ENCODE measurements around the gene NEK6. TPM values are rescaled to one million over a fixed set of nuclear protein-coding genes. Genes with fewer than 3 reads are reported as not detected.

NEK6 gene
- total RNA-seq, 5 donors from 2014 or later (not counting 1 experiment from before 2014, with no cell fraction given) = 5.9 to 12.5 (median 10.4) TPM

DNA sequence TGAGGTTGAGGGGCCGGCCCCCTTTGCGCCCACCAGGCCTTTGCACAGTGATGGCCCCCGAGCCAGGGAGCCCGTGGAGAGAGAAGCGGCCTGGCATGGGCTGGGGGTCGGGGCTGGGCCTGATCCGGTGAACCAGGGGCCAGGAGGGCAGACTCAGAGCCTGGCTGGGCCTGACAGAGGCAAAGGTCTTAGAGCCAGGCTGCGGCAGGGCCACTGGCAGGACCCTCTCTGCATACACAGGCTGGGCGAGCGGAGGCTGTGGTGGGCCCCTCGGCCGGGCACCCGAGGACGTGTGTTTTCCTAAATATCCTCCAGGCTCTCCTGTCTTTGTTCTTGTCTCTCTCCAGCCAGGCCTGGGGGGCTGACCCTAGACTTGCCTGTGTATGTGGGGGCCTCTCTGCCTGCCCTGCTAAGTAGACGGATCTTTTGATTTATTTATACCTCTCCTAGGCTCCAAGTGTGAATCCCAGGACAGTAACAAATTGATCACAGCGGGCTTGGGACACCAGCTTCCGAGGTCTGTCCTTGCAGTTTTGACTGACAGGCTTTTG is 933 bp downstream of the NEK6 start:
- no peaks in the 10 kb centered on the region for H3K9me3 Mint-ChIP-seq
- no peaks in the 10 kb centered on the region for H3K36me3 Mint-ChIP-seq
- ChIA-PET CTCF (no interaction called here), POLR2A (no interaction called here)
- H3K36me3 ChIP-seq (ENCODE audit: control insufficient read depth in 2 of 2, extremely low read depth in 1 of 2, insufficient read depth in 1 of 2, low read length in 1 of 2) = no peaks in the 10 kb centered on the region
- H3K27me3 Mint-ChIP-seq = peaks cover 21 to 27% of the 10 kb centered on the region in 2 donors
- ATAC-seq (replicated peaks in 1 of 4) = peak in 1 of 4 experiments; percentile 18
- peak overlapping the region; percentile 82 to 89 (median 85) for H3K4me3 Mint-ChIP-seq
- H3K27ac Mint-ChIP-seq = peak overlapping the region; percentile 71 to 87
- H3K9me3 ChIP-seq = no peaks in the 10 kb centered on the region
- H3K4me3 ChIP-seq (ENCODE audit: control insufficient read depth in 1 of 2, extremely low read depth in 1 of 2, low read length in 1 of 2) = peak overlapping the region; percentile 74 to 83
- H3K4me1 ChIP-seq (ENCODE audit: control insufficient read depth in 1 of 2, extremely low read depth in 1 of 2, insufficient read depth in 2 of 2, low read length in 2 of 2) = peaks cover 3 to 41% of the 10 kb centered on the region in 2 experiments
- peaks cover 21 to 51% (median 34%) of the 10 kb centered on the region in 3 donors for H3K4me1 Mint-ChIP-seq
- H3K27me3 ChIP-seq (replicated peaks in 1 of 2; ENCODE audit: control insufficient read depth in 2 of 2, extremely low read depth in 1 of 2, insufficient read depth in 2 of 2, low read length in 1 of 2) = peaks cover 0 to 21% of the 10 kb centered on the region in 2 experiments
- no peak overlapping the region for H3K27ac ChIP-seq (ENCODE audit: low read length)
- no peak for DNase-seq
- WGBS (ENCODE audit: insufficient coverage) = 33% methylated on average over 10 of the region's 17 CpGs

DNA sequence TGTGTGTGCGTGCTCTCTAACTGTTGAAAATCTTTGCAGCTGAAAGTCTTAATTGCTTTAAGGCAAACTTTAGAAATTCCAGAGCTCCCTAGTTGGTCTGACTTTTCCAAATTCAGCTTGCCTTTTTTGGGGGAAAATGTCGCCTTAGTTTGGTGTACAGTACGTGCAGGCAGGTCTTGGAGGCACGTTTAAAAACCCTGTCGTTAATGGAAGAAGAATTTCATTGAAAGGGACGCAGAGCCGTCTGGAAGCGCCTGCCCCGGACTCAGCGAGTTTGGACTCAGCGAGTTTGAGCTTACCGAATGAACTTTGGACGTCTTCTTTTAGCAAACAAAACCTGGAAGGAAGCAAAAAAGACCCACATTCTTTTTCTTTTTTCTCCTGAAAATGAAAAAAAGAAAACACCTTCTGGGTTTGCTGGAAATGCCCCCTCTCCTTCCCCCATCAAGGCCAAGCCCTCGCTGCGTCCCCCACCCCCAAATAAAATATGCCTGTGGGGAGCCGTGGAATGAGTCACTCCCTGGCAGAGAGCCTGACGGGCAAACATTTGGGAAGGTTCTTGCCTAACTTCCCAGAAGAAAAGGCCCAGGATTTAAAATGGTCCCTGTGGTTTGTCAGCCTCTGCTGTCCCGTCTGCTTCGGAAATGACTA is 1.5 kb downstream of the NEK6 start:
- Histone ChIP-seq H3K36me3 (ENCODE audit: control insufficient read depth in 2 of 2, extremely low read depth in 1 of 2, insufficient read depth in 1 of 2, low read length in 1 of 2) (no peaks in the 10 kb centered on the region), H3K9me3 (no peaks in the 10 kb centered on the region), H3K27me3 (replicated peaks in 1 of 2; ENCODE audit: control insufficient read depth in 2 of 2, extremely low read depth in 1 of 2, insufficient read depth in 2 of 2, low read length in 1 of 2) (peaks cover 0 to 21% of the 10 kb centered on the region in 2 experiments), H3K4me1 (ENCODE audit: control insufficient read depth in 1 of 2, extremely low read depth in 1 of 2, insufficient read depth in 2 of 2, low read length in 2 of 2) (peaks cover 3 to 41% of the 10 kb centered on the region in 2 experiments), H3K4me3 (ENCODE audit: control insufficient read depth in 1 of 2, extremely low read depth in 1 of 2, low read length in 1 of 2) (peak overlapping the region; percentile 74 to 83), H3K27ac (ENCODE audit: low read length) (no peak overlapping the region)
- POLR2A ChIA-PET = no interaction called here
- CTCF ChIA-PET = interaction anchor here in 1 of 2 donors (0.7 kb wide), 1 partner anchor 73 kb away, joined by 3 read pairs; no protein-coding TSS in a partner anchor
- peaks cover 21 to 47% (median 31%) of the 10 kb centered on the region in 3 donors for H3K4me1 Mint-ChIP-seq
- no peaks in the 10 kb centered on the region for H3K9me3 Mint-ChIP-seq
- peak overlapping the region; percentile 82 to 89 (median 85) for H3K4me3 Mint-ChIP-seq
- H3K27ac Mint-ChIP-seq = peak overlapping the region in 1 of 2 donors; percentile 36
- 79% methylated on average over 17 of the region's 19 CpGs for WGBS (ENCODE audit: insufficient coverage)
- H3K36me3 Mint-ChIP-seq = no peaks in the 10 kb centered on the region
- H3K27me3 Mint-ChIP-seq = peaks cover 21 to 27% of the 10 kb centered on the region in 2 donors
- no peak for DNase-seq
- ATAC-seq (replicated peaks in 1 of 4) = no peak

DNA sequence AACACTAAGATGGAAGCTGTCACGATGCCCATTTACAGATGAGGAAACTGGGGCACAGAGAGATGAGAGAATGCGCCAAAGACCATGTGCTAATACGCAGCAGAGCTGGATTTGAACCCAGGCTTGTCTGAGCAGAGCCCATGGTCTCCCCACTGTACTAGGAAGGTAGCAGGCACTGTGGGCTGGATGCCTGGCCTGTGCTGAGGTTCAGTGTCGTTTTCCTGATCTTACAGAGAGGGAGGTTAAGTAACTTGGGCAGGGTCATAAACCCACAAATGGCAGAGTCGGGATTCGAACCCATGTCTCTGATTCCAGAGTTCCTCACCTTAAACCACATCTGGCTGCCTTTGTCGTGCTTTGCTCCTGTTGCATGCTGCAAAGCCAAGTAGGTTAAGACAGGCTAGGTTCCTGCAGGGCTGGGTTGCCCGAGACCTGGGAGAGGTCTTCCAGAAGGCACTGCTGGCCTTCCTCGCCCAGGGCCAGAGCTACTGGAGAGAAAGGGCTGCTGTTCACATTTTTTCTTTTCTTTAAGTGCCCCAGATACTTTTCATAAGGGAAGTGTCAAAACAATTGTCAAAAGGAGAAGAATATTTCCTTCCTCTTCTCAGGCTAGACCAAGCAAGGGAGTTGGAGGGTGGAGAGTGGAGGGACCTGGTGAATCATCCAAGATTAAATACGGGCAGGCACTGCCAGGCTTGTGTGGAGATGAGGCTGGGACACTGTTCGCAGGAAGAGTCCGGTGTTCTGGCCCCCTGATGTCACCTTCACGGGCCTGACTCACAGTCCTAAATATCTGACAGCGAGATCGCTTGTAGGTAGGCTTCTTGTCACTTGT is 3.2 kb downstream of the NEK6 start:
- Histone ChIP-seq H3K4me3 (ENCODE audit: control insufficient read depth in 1 of 2, extremely low read depth in 1 of 2, low read length in 1 of 2) (no peak overlapping the region), H3K36me3 (ENCODE audit: control insufficient read depth in 2 of 2, extremely low read depth in 1 of 2, insufficient read depth in 1 of 2, low read length in 1 of 2) (no peaks in the 10 kb centered on the region), H3K9me3 (no peaks in the 10 kb centered on the region), H3K27ac (ENCODE audit: low read length) (no peak overlapping the region), H3K4me1 (ENCODE audit: control insufficient read depth in 1 of 2, extremely low read depth in 1 of 2, insufficient read depth in 2 of 2, low read length in 2 of 2) (peaks cover 3 to 46% of the 10 kb centered on the region in 2 experiments), H3K27me3 (replicated peaks in 1 of 2; ENCODE audit: control insufficient read depth in 2 of 2, extremely low read depth in 1 of 2, insufficient read depth in 2 of 2, low read length in 1 of 2) (peaks cover 0 to 21% of the 10 kb centered on the region in 2 experiments)
- ChIA-PET POLR2A (no interaction called here), CTCF (no interaction called here)
- DNase-seq = no peak
- Mint-ChIP-seq H3K9me3 (no peaks in the 10 kb centered on the region), H3K4me1 (peaks cover 21 to 50% (median 34%) of the 10 kb centered on the region in 3 donors), H3K36me3 (no peaks in the 10 kb centered on the region), H3K27me3 (peaks cover 21 to 26% of the 10 kb centered on the region in 2 donors), H3K4me3 (no peak overlapping the region), H3K27ac (no peak overlapping the region)
- 68% methylated on average over 9 of the region's 15 CpGs for WGBS (ENCODE audit: insufficient coverage)
- no peak for ATAC-seq (replicated peaks in 1 of 4)

DNA sequence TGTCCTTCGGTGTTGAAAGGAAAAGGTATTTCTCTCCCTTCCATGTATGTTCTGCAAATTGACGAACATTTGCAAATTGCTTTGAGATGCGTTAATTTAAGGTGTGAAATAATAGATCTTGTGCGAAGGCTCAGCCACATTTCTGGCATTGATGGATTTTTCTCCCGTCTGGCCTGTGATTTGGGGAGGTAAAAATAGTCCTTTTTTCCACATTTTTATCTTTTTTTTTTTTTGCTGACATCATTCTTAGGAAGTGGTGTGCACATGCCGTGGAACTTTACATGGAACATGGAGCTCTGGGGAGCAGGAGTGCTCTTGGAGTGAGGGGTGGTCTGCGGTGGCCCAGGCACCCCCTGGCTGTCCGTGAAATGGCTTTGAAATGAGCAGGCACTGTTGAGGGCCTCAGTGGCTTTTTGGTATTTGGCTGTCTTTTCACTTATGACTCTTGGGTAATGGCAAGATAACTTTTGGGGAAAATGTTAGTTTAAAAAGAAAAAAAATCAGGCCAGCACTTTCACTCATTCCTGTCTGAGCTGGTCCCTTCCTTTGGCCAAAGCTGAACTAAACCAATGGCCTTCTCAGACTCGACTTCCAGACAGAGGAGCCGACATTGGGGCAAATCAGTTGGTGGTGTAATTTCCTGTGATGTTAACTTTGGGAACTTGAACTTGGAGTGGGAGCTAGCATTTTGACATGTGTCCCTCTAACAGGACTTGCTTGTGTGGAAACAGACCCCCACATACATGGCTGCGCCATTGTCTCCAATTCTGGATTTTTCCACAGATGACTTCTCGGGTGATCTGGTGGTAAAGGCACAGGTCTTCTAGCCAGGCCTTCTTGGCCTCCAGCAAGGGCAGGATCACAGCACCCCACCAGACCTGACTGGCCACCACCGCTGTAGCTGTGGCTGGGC is 4.2 kb downstream of the NEK6 start:
- Histone ChIP-seq H3K27me3 (replicated peaks in 1 of 2; ENCODE audit: control insufficient read depth in 2 of 2, extremely low read depth in 1 of 2, insufficient read depth in 2 of 2, low read length in 1 of 2) (peaks cover 0 to 19% of the 10 kb centered on the region in 2 experiments), H3K4me1 (ENCODE audit: control insufficient read depth in 1 of 2, extremely low read depth in 1 of 2, insufficient read depth in 2 of 2, low read length in 2 of 2) (peaks cover 3 to 45% of the 10 kb centered on the region in 2 experiments), H3K9me3 (no peaks in the 10 kb centered on the region), H3K36me3 (ENCODE audit: control insufficient read depth in 2 of 2, extremely low read depth in 1 of 2, insufficient read depth in 1 of 2, low read length in 1 of 2) (no peaks in the 10 kb centered on the region), H3K4me3 (ENCODE audit: control insufficient read depth in 1 of 2, extremely low read depth in 1 of 2, low read length in 1 of 2) (no peak overlapping the region), H3K27ac (ENCODE audit: low read length) (no peak overlapping the region)
- Mint-ChIP-seq H3K4me1 (peaks cover 18 to 53% (median 34%) of the 10 kb centered on the region in 3 donors), H3K27ac (peak overlapping the region in 1 of 2 donors; percentile 2), H3K27me3 (peaks cover 14 to 16% of the 10 kb centered on the region in 2 donors), H3K36me3 (no peaks in the 10 kb centered on the region), H3K4me3 (no peak overlapping the region), H3K9me3 (no peaks in the 10 kb centered on the region)
- POLR2A ChIA-PET = no interaction called here
- CTCF ChIA-PET = no interaction called here
- 92% methylated on average over 4 of the region's 13 CpGs for WGBS (ENCODE audit: insufficient coverage)
- no peak for DNase-seq
- ATAC-seq (replicated peaks in 1 of 4) = no peak

DNA sequence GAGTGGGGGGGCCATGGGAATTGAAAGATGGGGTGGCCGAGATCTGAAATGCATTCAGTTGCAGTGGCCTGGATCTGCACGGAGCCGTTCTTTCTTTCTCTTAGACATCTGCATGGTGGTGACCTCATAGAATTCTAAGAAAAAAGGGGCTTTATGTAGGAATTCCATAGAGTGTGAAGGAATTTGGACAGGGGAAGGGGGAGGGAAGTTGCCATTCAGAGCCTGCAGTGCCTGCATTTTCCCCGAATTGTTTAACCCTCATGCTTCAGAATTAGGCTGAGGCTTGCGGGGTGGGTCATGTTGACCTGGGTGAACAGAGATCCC is 4.9 kb downstream of the NEK6 start:
- H3K4me1 ChIP-seq (ENCODE audit: control insufficient read depth in 1 of 2, extremely low read depth in 1 of 2, insufficient read depth in 2 of 2, low read length in 2 of 2) = peaks cover 3 to 39% of the 10 kb centered on the region in 2 experiments
- no peaks in the 10 kb centered on the region for H3K9me3 ChIP-seq
- Mint-ChIP-seq H3K4me1 (peaks cover 12 to 47% (median 29%) of the 10 kb centered on the region in 3 donors), H3K4me3 (no peak overlapping the region), H3K27ac (no peak overlapping the region), H3K27me3 (peaks cover 8 to 10% of the 10 kb centered on the region in 2 donors), H3K9me3 (no peaks in the 10 kb centered on the region), H3K36me3 (no peaks in the 10 kb centered on the region)
- H3K27ac ChIP-seq (ENCODE audit: low read length) = no peak overlapping the region
- H3K27me3 ChIP-seq (replicated peaks in 1 of 2; ENCODE audit: control insufficient read depth in 2 of 2, extremely low read depth in 1 of 2, insufficient read depth in 2 of 2, low read length in 1 of 2) = peaks cover 0 to 13% of the 10 kb centered on the region in 2 experiments
- POLR2A ChIA-PET = no interaction called here
- H3K4me3 ChIP-seq (ENCODE audit: control insufficient read depth in 1 of 2, extremely low read depth in 1 of 2, low read length in 1 of 2) = no peak overlapping the region
- ATAC-seq (replicated peaks in 1 of 4) = no peak
- WGBS (ENCODE audit: insufficient coverage) = 100% methylated on average over 3 of the region's 5 CpGs
- CTCF ChIA-PET = no interaction called here
- no peaks in the 10 kb centered on the region for H3K36me3 ChIP-seq (ENCODE audit: control insufficient read depth in 2 of 2, extremely low read depth in 1 of 2, insufficient read depth in 1 of 2, low read length in 1 of 2)
- DNase-seq = no peak

DNA sequence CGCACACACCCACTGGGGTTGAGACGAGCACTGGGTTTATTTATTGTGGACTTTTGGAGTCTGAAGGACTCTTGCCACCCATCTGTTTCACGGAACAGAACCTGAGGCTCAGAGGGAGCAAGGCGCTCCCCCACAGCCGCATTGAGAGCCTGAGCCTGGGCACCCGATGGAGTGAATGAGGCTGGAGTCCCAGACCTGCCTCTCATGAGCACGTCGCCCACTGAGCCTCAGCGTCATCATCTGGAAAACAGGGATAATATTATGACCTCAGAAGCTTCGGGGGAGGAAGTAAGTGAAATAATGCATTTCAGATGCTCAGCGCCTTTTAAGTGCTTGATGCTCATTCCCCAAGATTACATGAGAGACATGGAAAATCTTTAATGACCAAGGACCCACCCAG is 5.5 kb downstream of the NEK6 start:
- H3K4me3 ChIP-seq (ENCODE audit: control insufficient read depth in 1 of 2, extremely low read depth in 1 of 2, low read length in 1 of 2) = no peak overlapping the region
- H3K9me3 ChIP-seq = no peaks in the 10 kb centered on the region
- no peaks in the 10 kb centered on the region for H3K36me3 Mint-ChIP-seq
- DNase-seq = no peak
- WGBS (ENCODE audit: insufficient coverage) = 95% methylated on average over 6 of the region's 11 CpGs
- no peaks in the 10 kb centered on the region for H3K9me3 Mint-ChIP-seq
- H3K27me3 ChIP-seq (replicated peaks in 1 of 2; ENCODE audit: control insufficient read depth in 2 of 2, extremely low read depth in 1 of 2, insufficient read depth in 2 of 2, low read length in 1 of 2) = peaks cover 0 to 12% of the 10 kb centered on the region in 2 experiments
- CTCF ChIA-PET = no interaction called here
- no peak for ATAC-seq (replicated peaks in 1 of 4)
- POLR2A ChIA-PET = no interaction called here
- H3K36me3 ChIP-seq (ENCODE audit: control insufficient read depth in 2 of 2, extremely low read depth in 1 of 2, insufficient read depth in 1 of 2, low read length in 1 of 2) = no peaks in the 10 kb centered on the region
- no peak overlapping the region for H3K27ac ChIP-seq (ENCODE audit: low read length)
- H3K4me1 Mint-ChIP-seq = peaks cover 9 to 50% (median 29%) of the 10 kb centered on the region in 3 donors
- no peak overlapping the region for H3K27ac Mint-ChIP-seq
- peaks cover 3 to 38% of the 10 kb centered on the region in 2 experiments for H3K4me1 ChIP-seq (ENCODE audit: control insufficient read depth in 1 of 2, extremely low read depth in 1 of 2, insufficient read depth in 2 of 2, low read length in 2 of 2)
- peaks cover 7 to 10% of the 10 kb centered on the region in 2 donors for H3K27me3 Mint-ChIP-seq
- H3K4me3 Mint-ChIP-seq = no peak overlapping the region
